Measurements from ENCODE around the gene BAG1. TPM values are rescaled to one million over a fixed set of nuclear protein-coding genes. Genes with fewer than 3 reads are reported as not detected.

The BAG1 gene
- total and polyA plus RNA-seq, 2 of the 13 experiments (the other 11 are each of a cell fraction or from before 2014, with no cell fraction given), result 23.1 to 59.5 TPM

- TF ChIP-seq PREB (CRISPR knock-in tag; IDR thresholded peaks at IDR 0.05) (0 out of 2 replicates have a peak, but pooled peaks have one; percentile 37), REL (CRISPR knock-in tag; conservative IDR thresholded peaks at IDR 0.05) (no peak; the same call in 1 of the 2 replicates), PRPF4 (IDR thresholded peaks at IDR 0.05; ENCODE audit: low read depth, low read length, poor library complexity, severe bottlenecking) (no peak), TP53 (CRISPR knock-in tag; conservative IDR thresholded peaks at IDR 0.05) (0 out of 2 replicates have a peak, but pooled peaks have one; percentile 68), HNF4A (CRISPR knock-in tag; IDR thresholded peaks at IDR 0.05) (peak; percentile 31; the same call in 1 of the 2 replicates), ZNF383 (CRISPR knock-in tag; IDR thresholded peaks at IDR 0.05; ENCODE audit: borderline replicate concordance) (no peak), ZMYM2 (CRISPR knock-in tag; IDR thresholded peaks at IDR 0.05) (no peak), NCOR1 (IDR thresholded peaks at IDR 0.05; ENCODE audit: borderline replicate concordance, low read length) (peak; percentile 40; the same call in 1 of the 2 replicates), GATA4 (IDR thresholded peaks at IDR 0.05; ENCODE audit: borderline replicate concordance, low read depth) (peak; percentile 39; the same call in 1 of the 2 replicates), NRL (CRISPR knock-in tag; IDR thresholded peaks at IDR 0.05; ENCODE audit: borderline replicate concordance) (peak; percentile 99; the same call in 1 of the 2 replicates), ETV6 (CRISPR knock-in tag; conservative IDR thresholded peaks at IDR 0.05) (0 out of 2 replicates have a peak, but pooled peaks have one; percentile 19), ZNF501 (CRISPR knock-in tag; IDR thresholded peaks at IDR 0.05) (peak; percentile 97), PBX2 (CRISPR knock-in tag; IDR thresholded peaks at IDR 0.05) (no peak), ZNF703 (CRISPR knock-in tag; IDR thresholded peaks at IDR 0.05; ENCODE audit: borderline replicate concordance) (peak; percentile 90; the same call in 1 of the 2 replicates), CC2D1A (CRISPR knock-in tag; IDR thresholded peaks at IDR 0.05) (peak; percentile 41; the same call in 1 of the 2 replicates), TRAFD1 (CRISPR knock-in tag; IDR thresholded peaks at IDR 0.05; ENCODE audit: borderline replicate concordance) (no peak), MLX (CRISPR knock-in tag; IDR thresholded peaks at IDR 0.05) (peak; percentile 87; the same call in 1 of the 2 replicates), HMGA1 (CRISPR knock-in tag; conservative IDR thresholded peaks at IDR 0.05) (no peak), SRSF4 (IDR thresholded peaks at IDR 0.05; ENCODE audit: low read depth, low read length, poor library complexity, severe bottlenecking) (no peak), ZSCAN9 (CRISPR knock-in tag; IDR thresholded peaks at IDR 0.05; ENCODE audit: borderline replicate concordance) (no peak; the same call in 1 of the 2 replicates), TEAD3 (CRISPR knock-in tag; optimal IDR thresholded peaks at IDR 0.05; ENCODE audit: borderline replicate concordance) (peak; percentile 72), ZNF607 (CRISPR knock-in tag; IDR thresholded peaks at IDR 0.05; ENCODE audit: borderline replicate concordance) (peak; percentile 97), POGK (CRISPR knock-in tag; conservative IDR thresholded peaks at IDR 0.05) (peak; percentile 96)
Observed at GRCh38 chr9:33290247-33291030, 25.9 kb upstream of the BAG1 start, which contains the start of gene NFX1 (continued).

Measured in HepG2 (cell line).